Type B pancreatic cell (in vitro differentiated cells): ENCODE data around the gene BRD2. TPM values are rescaled to one million over a fixed set of nuclear protein-coding genes. Genes with fewer than 3 reads are reported as not detected.

Experiments used
- DNase-seq: peaks from one replicate; pipeline ENCODE4 v3.0.0; 2021; ENCODE audit warnings: mixed read lengths; ENCODE audit not compliant: unreplicated experiment; ENCODE audit errors: extremely low spot score
- H3K27ac Mint-ChIP-seq: 2 replicates; pipeline ENCODE4 v1.8.0; 2021; ENCODE audit warnings: mild to moderate bottlenecking, mixed read lengths
- H3K27me3 Mint-ChIP-seq: 2 replicates; pipeline ENCODE4 v1.8.0; 2021; ENCODE audit warnings: mixed read lengths
- H3K36me3 Mint-ChIP-seq: 2 replicates; pipeline ENCODE4 v1.8.0; 2021; ENCODE audit warnings: mixed read lengths
- H3K4me1 Mint-ChIP-seq: one replicate; pipeline ENCODE4 v1.8.0; 2021; ENCODE audit warnings: mixed read lengths; ENCODE audit not compliant: unreplicated experiment
- H3K4me3 Mint-ChIP-seq: 2 replicates; pipeline ENCODE4 v1.8.0; 2021; ENCODE audit warnings: mild to moderate bottlenecking, mixed read lengths
- H3K9me3 Mint-ChIP-seq: 2 replicates; pipeline ENCODE4 v1.8.0; 2021; ENCODE audit warnings: mixed read lengths
- total RNA-seq: library from RNA; stranded (reverse); gene quantifications from 2 replicates; pipeline ENCODE4 v1.2.1, GENCODE V29; 2021; ENCODE audit warnings: low replicate concordance
- TF ChIP-seq, protein P1 (sequence below): fragments of 200-600 bp; sonication (generic); conservative IDR thresholded peaks from 2 replicates; pipeline ENCODE4 v1.5.0; 2021; ENCODE audit warnings: antibody characterized with exemption, mild to moderate bottlenecking

BRD2 gene
- total RNA-seq, 1 donor from 2014 or later = 241 TPM

DNA sequence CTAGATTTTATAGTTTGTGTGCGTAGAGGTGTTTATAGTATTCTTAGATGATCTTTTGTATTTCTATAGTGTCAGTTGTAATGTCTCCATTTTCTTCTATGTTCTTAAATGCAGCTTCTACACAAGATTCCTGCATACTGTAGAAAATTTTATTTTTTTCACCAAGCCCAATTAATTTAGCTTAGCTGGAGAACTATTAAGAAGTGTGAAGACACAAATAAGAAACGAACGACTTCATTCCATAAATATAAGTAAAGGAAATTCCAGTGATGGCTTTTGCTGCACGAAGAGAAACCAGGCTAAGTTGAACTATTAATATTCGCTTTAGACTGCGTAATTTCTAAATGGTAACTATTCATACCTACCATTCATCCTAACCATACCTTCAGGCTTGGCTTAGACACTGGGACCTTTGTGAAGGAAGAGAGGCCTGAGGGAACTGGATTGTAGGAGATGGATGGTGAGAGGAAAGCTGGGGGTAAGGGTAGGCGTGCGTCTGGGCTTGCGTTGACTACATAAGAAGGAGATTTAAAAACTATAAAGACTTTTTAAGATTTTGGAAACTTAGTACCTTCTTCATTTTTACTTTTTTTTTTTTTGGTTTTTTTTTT, 25.1 kb downstream of the BRD2 start:
- TF ChIP-seq, protein P1, sequence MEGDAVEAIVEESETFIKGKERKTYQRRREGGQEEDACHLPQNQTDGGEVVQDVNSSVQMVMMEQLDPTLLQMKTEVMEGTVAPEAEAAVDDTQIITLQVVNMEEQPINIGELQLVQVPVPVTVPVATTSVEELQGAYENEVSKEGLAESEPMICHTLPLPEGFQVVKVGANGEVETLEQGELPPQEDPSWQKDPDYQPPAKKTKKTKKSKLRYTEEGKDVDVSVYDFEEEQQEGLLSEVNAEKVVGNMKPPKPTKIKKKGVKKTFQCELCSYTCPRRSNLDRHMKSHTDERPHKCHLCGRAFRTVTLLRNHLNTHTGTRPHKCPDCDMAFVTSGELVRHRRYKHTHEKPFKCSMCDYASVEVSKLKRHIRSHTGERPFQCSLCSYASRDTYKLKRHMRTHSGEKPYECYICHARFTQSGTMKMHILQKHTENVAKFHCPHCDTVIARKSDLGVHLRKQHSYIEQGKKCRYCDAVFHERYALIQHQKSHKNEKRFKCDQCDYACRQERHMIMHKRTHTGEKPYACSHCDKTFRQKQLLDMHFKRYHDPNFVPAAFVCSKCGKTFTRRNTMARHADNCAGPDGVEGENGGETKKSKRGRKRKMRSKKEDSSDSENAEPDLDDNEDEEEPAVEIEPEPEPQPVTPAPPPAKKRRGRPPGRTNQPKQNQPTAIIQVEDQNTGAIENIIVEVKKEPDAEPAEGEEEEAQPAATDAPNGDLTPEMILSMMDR = no peak
- H3K4me1 Mint-ChIP-seq = no peaks in the 10 kb centered on the region
- no peaks in the 10 kb centered on the region for H3K36me3 Mint-ChIP-seq
- no peak overlapping the region for H3K4me3 Mint-ChIP-seq
- no peak overlapping the region for H3K27ac Mint-ChIP-seq
- H3K9me3 Mint-ChIP-seq = no peaks in the 10 kb centered on the region
- H3K27me3 Mint-ChIP-seq = peaks cover 31% of the 10 kb centered on the region
- no peak for DNase-seq

DNA sequence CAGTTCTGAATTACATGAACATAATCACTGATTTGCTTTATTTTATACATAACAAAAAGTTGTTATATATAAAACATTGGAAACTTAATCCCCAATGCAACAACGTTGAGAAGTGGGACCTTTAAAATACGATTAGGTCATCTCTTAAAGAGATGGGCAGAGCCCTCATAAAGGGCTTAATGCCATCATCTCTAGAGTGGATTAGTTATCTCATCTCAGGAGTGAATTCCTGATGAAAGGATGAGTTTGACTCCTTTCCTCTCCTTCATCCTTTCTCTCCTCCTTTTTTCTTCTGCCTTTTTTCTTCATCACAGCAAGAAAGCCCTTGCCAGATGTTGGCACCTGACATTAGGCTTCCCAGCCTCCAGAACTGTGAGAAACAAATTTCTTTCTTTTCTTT, 27.1 kb downstream of the BRD2 start:
- peaks cover 40% of the 10 kb centered on the region for H3K27me3 Mint-ChIP-seq
- no peak overlapping the region for H3K27ac Mint-ChIP-seq

DNA sequence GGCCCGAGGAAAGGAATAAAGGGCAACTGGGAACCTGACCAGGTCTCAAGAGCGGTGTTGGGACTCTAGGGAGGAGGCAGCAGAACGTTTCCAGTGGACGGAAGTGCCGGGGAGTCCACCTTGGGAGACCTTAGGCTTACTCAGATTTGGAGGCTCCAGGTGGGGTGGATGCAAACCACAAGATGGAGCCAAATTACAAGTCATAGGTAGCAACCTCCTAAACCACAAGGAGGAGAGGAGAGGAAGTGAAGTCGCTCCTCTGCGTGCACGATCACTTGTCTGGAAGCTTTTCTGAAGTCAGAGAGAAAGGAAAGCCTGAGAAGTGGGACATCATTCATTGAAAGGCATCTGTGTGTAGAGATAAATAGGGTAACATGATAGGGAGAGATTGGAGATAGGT, 31.7 kb downstream of the BRD2 start:
- Mint-ChIP-seq H3K4me1 (no peaks in the 10 kb centered on the region), H3K4me3 (no peak overlapping the region), H3K9me3 (no peaks in the 10 kb centered on the region), H3K27ac (no peak overlapping the region), H3K27me3 (peaks cover 55% of the 10 kb centered on the region), H3K36me3 (no peaks in the 10 kb centered on the region)
- no peak for DNase-seq
- TF ChIP-seq, protein P1 = peak; percentile 35

More for the DNA sequence above, 27.1 kb downstream of the BRD2 start:
- TF ChIP-seq, protein P1 = no peak
- Mint-ChIP-seq H3K4me3 (no peak overlapping the region), H3K9me3 (no peaks in the 10 kb centered on the region), H3K36me3 (no peaks in the 10 kb centered on the region), H3K4me1 (no peaks in the 10 kb centered on the region)
- DNase-seq = no peak

DNA sequence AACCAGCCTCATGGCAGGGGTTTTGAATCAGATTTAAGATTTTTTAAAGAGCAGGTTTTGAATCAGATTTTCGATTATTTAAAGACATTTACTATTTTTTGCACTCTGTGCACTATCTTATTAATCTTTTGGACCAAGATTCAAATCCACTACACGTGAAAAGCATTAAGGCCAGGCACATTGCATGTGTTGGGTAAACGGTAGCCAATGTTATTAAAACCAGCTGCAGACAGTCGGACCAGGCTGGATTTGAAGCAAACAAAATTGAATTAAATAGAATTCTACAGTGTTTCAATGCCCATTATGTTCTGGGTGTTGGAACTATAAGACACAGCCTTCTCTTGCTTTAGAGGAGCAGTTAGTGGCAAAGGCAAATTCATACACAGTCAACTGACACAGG, 33.3 kb downstream of the BRD2 start:
- H3K27ac Mint-ChIP-seq = no peak overlapping the region
- peaks cover 46% of the 10 kb centered on the region for H3K27me3 Mint-ChIP-seq
- no peaks in the 10 kb centered on the region for H3K36me3 Mint-ChIP-seq
- no peaks in the 10 kb centered on the region for H3K4me1 Mint-ChIP-seq
- TF ChIP-seq, protein P1 = no peak
- no peak for DNase-seq
- no peak overlapping the region for H3K4me3 Mint-ChIP-seq
- no peaks in the 10 kb centered on the region for H3K9me3 Mint-ChIP-seq

DNA sequence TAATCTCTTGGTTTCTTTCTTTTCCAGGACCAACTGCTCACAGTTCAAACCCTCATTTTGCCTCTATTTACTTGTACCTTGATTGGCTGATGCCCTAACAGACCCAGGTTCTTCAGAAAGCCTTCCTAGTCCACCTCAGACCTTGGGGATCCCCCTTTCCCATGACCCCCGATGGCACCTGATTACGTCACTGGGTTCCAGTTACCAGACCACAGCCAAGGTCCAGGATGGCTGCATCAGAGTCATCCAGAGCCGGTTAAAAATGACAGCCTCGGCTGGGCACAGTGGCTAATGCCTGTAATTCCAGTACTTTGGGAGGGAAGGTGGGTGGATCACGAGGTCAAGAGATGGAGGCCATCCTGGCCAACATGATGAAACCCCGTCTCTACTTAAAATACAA, 36.5 kb downstream of the BRD2 start:
- peaks cover 9% of the 10 kb centered on the region for H3K4me1 Mint-ChIP-seq
- no peaks in the 10 kb centered on the region for H3K9me3 Mint-ChIP-seq
- DNase-seq = no peak
- no peaks in the 10 kb centered on the region for H3K36me3 Mint-ChIP-seq
- TF ChIP-seq, protein P1 = no peak
- no peak overlapping the region for H3K27ac Mint-ChIP-seq
- H3K27me3 Mint-ChIP-seq = peaks cover 54% of the 10 kb centered on the region
- no peak overlapping the region for H3K4me3 Mint-ChIP-seq
